Activated CD4-positive, alpha-beta T cell treated with anti-CD3 and anti-CD28 coated beads, Interleukin-2, amount 10 ng/mL, durations not matched to agents 24 days and 14 days (primary cell): ENCODE measurements around the gene CNTN5. TPM values are rescaled to one million over a fixed set of nuclear protein-coding genes. Genes with fewer than 3 reads are reported as not detected.

ENCODE experiments used
- DNase-seq: peaks from one replicate; pipeline ENCODE4 v3.0.0; 2022
- H3K27ac Mint-ChIP-seq: one replicate; pipeline ENCODE4 v1.8.0; 2022; ENCODE audit warnings: mild to moderate bottlenecking, mixed read lengths
- H3K27me3 Mint-ChIP-seq: one replicate; pipeline ENCODE4 v1.8.0; 2022; ENCODE audit warnings: mixed read lengths
- H3K36me3 Mint-ChIP-seq: one replicate; pipeline ENCODE4 v1.8.0; 2022; ENCODE audit warnings: low read depth, mild to moderate bottlenecking, mixed read lengths
- H3K4me1 Mint-ChIP-seq: one replicate; pipeline ENCODE4 v1.8.0; 2021; ENCODE audit warnings: mixed read lengths
- H3K4me3 Mint-ChIP-seq: one replicate; pipeline ENCODE4 v1.8.0; 2022; ENCODE audit warnings: mild to moderate bottlenecking, moderate library complexity, mixed read lengths
- H3K9me3 Mint-ChIP-seq: one replicate; pipeline ENCODE4 v1.8.0; 2021; ENCODE audit warnings: mixed read lengths
- intact Hi-C: fragments of 100-400 bp; cut with micrococcal nuclease; formaldehyde crosslinking; loops from one replicate; pipeline ENCODE4 v1.15.1; 2023
- total RNA-seq: library from RNA; stranded (reverse); gene quantifications from 2 replicates; pipeline ENCODE4 v1.2.3, GENCODE V29; 2022

The CNTN5 gene
- total RNA-seq, 1 donor from 2014 or later = not detected

DNA sequence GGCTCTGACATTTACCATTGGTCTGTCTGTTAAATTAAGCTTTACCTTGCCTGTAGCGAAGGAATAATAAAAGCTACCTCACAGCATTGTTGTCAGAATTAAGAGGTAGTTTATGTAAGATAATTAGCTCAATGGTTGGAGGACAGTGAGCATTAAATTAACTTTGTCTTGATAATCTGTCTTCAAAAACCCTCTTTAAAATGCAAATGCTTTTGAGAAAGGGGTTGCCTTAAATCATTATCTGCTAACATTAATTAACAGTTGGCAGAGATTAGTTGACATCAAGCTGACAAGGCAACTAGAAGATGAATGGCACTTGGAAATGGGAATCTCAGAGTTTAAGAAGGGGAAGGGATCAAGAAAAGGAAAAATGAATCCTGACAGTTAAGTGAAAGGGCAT lies 905.2 kb downstream of the CNTN5 start:
- no peak for DNase-seq
- Mint-ChIP-seq H3K4me3 (no peak overlapping the region), H3K9me3 (peaks cover 15% of the 10 kb centered on the region), H3K27me3 (no peaks in the 10 kb centered on the region), H3K36me3 (no peaks in the 10 kb centered on the region), H3K4me1 (no peaks in the 10 kb centered on the region), H3K27ac (no peak overlapping the region)
- intact Hi-C loops = no loop called here

GRCh38 chr11:99932684-99933083 lies 911.9 kb downstream of the CNTN5 start:
- H3K4me1 Mint-ChIP-seq = no peaks in the 10 kb centered on the region
- no peak overlapping the region for H3K4me3 Mint-ChIP-seq

DNA sequence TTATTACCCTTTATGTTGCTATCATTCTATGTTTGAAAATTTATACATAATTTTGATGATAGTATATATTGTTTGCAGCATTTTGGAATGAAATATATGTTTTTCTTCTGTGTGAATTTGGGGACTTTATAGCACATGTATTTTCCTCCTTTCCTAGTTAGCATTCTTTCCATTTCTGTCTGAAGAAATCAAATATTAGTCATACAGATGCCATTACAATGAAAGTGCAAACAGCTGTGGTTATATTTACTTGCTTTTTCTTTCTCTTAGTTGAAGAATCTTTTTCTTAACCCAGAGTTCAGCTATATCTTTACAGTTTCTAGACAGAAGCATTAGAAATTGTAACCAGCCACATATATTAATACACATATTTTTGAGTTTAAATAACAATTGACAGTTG lies 913.3 kb downstream of the CNTN5 start:
- Mint-ChIP-seq H3K36me3 (no peaks in the 10 kb centered on the region), H3K27me3 (no peaks in the 10 kb centered on the region), H3K4me1 (no peaks in the 10 kb centered on the region), H3K27ac (no peak overlapping the region), H3K4me3 (no peak overlapping the region), H3K9me3 (peaks cover 9% of the 10 kb centered on the region)
- intact Hi-C loops = no loop called here
- no peak for DNase-seq

More at GRCh38 chr11:99932684-99933083, 911.9 kb downstream of the CNTN5 start:
- Mint-ChIP-seq H3K27ac (no peak overlapping the region), H3K9me3 (peaks cover 13% of the 10 kb centered on the region), H3K36me3 (no peaks in the 10 kb centered on the region), H3K27me3 (no peaks in the 10 kb centered on the region)
- intact Hi-C loops = no loop called here
- no peak for DNase-seq

DNA sequence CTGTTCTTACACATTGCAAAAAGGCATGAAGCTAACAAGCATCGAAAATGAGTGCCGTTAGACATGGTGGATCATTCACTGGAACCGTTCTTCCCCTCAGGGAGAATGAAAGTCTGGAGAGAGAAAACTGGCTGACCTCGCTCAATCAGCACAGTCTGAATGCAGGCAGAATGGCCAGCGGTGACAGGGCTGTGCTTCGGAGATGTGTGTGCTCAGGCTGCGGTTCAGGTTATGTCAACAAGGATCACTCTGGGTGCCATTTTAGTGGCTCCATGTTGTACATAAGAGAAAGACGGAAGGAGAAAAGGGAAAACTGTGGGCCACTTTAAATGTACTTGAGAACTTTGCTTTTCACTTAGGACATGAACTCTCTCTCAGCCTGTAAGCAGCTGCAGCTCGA lies 916.6 kb downstream of the CNTN5 start:
- H3K27ac Mint-ChIP-seq = no peak overlapping the region
- intact Hi-C loops = no loop called here
- H3K4me1 Mint-ChIP-seq = no peaks in the 10 kb centered on the region
- H3K4me3 Mint-ChIP-seq = no peak overlapping the region
- H3K36me3 Mint-ChIP-seq = no peaks in the 10 kb centered on the region
- H3K9me3 Mint-ChIP-seq = no peaks in the 10 kb centered on the region
- DNase-seq = no peak
- H3K27me3 Mint-ChIP-seq = no peaks in the 10 kb centered on the region

DNA sequence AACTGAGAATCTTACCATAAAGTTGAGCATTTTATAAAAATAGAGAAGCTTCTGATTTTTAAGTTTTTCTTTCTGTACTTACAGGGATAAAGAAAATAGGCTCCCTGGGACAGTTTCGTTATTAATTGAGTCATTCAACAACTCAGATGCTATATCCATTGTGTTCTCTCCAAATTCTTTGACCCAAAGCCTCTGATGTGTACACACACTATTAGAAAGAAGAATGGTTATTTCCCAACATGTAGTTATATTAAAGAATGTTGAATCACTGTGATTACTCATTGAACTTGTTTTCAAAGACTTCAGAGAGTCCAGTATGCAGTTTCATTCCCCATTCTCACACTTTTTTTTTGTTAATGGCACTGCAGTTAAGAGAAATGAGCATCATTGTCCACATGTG lies 932.1 kb downstream of the CNTN5 start:
- intact Hi-C loops = no loop called here
- no peak overlapping the region for H3K4me3 Mint-ChIP-seq
- no peaks in the 10 kb centered on the region for H3K4me1 Mint-ChIP-seq
- DNase-seq = no peak
- no peaks in the 10 kb centered on the region for H3K9me3 Mint-ChIP-seq
- H3K27ac Mint-ChIP-seq = no peak overlapping the region
- H3K36me3 Mint-ChIP-seq = no peaks in the 10 kb centered on the region
- no peaks in the 10 kb centered on the region for H3K27me3 Mint-ChIP-seq

DNA sequence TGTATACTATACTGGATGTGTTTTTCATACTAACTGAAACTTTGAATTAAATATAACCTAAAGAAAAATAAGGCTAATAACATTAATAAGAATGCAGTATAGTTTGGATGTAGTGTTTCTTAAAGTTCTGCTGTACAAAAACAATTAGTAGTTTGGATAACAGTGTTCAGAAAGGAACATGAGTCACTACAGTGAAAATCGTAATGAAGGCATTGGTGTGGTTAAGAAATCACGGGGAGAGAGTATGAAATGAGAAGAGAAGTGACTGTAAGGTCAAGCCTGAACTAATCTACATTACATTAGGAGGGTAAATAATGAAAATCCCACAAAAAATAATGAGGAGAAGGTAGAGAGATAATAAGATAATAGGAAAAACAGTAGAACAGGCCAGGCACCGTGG lies 939.8 kb downstream of the CNTN5 start:
- Mint-ChIP-seq H3K4me3 (no peak overlapping the region), H3K27me3 (no peaks in the 10 kb centered on the region), H3K27ac (no peak overlapping the region), H3K9me3 (peaks cover 9% of the 10 kb centered on the region), H3K4me1 (no peaks in the 10 kb centered on the region), H3K36me3 (no peaks in the 10 kb centered on the region)
- intact Hi-C loops = no loop called here
- no peak for DNase-seq

- no peaks in the 10 kb centered on the region for H3K27me3 Mint-ChIP-seq
- DNase-seq = no peak
- H3K27ac Mint-ChIP-seq = no peak overlapping the region
- H3K36me3 Mint-ChIP-seq = no peaks in the 10 kb centered on the region
- H3K4me1 Mint-ChIP-seq = no peaks in the 10 kb centered on the region
- H3K4me3 Mint-ChIP-seq = no peak overlapping the region
- peaks cover 20% of the 10 kb centered on the region for H3K9me3 Mint-ChIP-seq
- intact Hi-C loops = no loop called here
These were observed 947.6 kb downstream of the CNTN5 start for GRCh38 chr11:99968336-99968735.

GRCh38 chr11:99973993-99974392 lies 953.2 kb downstream of the CNTN5 start:
- H3K4me3 Mint-ChIP-seq = no peak overlapping the region
- H3K9me3 Mint-ChIP-seq = peaks cover 4% of the 10 kb centered on the region
- no peaks in the 10 kb centered on the region for H3K27me3 Mint-ChIP-seq
- H3K27ac Mint-ChIP-seq = no peak overlapping the region
- no peak for DNase-seq
- H3K36me3 Mint-ChIP-seq = no peaks in the 10 kb centered on the region
- intact Hi-C loops = no loop called here
- H3K4me1 Mint-ChIP-seq = no peaks in the 10 kb centered on the region

DNA sequence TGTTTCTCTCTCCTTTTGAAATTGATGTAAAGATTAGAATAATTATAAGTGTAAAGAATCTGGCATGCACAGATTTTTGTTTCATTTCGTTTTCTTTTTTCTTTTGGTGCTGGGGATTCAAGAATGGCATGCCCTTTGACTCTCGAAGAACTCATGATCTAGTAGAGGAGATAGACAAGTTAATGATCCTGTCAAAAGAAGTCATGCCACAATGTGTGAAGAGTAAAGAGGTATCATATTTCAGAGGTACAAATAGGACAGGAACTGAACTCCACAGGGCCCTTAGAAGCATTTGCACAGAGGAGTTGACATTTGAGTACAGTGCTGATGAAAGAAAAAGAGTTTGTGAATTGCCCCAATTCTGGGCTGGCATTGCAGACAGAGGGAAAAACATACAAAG lies 958.3 kb downstream of the CNTN5 start:
- peaks cover 4% of the 10 kb centered on the region for H3K9me3 Mint-ChIP-seq
- intact Hi-C loops = no loop called here
- no peak overlapping the region for H3K27ac Mint-ChIP-seq
- H3K27me3 Mint-ChIP-seq = no peaks in the 10 kb centered on the region
- no peak for DNase-seq
- H3K36me3 Mint-ChIP-seq = no peaks in the 10 kb centered on the region
- H3K4me1 Mint-ChIP-seq = no peaks in the 10 kb centered on the region
- no peak overlapping the region for H3K4me3 Mint-ChIP-seq

DNA sequence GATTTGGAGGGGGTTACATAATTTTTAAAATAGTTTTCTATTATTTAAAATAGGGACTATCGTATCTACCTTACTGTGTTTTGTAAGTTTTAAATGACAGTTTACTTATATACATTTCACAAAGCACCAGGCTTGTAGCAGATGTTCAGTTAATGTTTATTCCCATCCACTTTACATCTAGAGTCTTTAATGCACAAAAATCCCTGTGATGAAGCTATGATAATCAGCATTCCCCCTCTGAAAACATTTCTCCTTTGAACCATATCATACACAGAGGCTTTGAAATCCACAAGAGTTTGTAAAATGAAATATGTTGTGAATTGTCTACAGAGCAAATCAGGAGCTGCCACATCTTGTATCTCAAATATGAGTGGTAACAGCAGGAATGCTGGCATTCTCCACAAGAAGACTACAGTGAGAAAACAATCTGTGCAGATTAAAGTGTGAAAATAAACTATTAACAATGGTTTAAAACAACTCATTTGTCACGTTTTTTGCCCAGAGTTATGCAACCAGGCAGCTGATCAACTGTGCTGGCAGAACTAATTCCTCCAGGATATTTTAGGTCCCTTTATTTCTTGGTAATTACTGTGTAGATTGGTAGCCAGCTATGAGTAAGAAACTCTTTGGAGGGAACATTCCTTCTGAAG lies 967.2 kb downstream of the CNTN5 start:
- Mint-ChIP-seq H3K9me3 (no peaks in the 10 kb centered on the region), H3K4me3 (no peak overlapping the region), H3K27me3 (no peaks in the 10 kb centered on the region), H3K27ac (no peak overlapping the region), H3K4me1 (no peaks in the 10 kb centered on the region), H3K36me3 (no peaks in the 10 kb centered on the region)
- intact Hi-C loops = no loop called here
- DNase-seq = no peak

DNA sequence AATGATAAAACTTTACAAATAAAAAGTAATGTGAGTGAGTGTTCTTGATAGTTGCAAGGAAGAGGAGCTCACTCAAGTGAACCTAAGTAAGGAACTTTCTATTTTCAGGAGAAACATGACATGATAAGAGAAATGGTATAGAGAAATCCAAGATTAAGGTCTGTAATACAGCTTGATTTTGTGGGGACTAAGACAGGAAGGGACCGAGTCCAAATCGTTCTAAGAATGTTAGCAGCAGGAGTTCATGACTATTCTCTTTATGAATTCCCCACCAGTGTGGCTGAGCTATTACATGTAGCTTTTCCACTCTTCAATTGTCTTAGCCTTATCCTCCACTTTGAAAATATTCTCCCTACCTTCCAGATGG lies 967.7 kb downstream of the CNTN5 start:
- H3K27me3 Mint-ChIP-seq = no peaks in the 10 kb centered on the region
- intact Hi-C loops = no loop called here
- no peaks in the 10 kb centered on the region for H3K4me1 Mint-ChIP-seq
- DNase-seq = no peak
- no peaks in the 10 kb centered on the region for H3K36me3 Mint-ChIP-seq
- H3K27ac Mint-ChIP-seq = no peak overlapping the region
- H3K9me3 Mint-ChIP-seq = no peaks in the 10 kb centered on the region
- H3K4me3 Mint-ChIP-seq = no peak overlapping the region

DNA sequence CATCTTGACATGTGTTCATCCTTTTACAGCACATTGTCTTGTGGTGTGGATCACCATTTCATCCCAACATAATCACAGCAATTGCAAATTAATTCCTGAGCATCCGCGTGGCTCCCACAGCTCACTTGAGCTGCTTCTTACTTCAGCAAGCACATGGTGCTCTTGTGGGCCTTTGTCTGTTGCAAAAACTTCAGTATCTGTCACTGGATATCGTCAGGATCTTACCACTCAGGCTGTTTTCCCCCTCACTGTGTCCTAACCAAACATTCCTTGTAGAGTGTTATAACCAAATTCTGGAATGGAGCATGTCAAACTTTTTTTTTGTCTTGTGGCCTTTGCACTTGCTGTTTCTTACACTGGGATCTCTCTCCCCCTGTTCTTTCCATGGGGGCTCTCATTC lies 983.2 kb downstream of the CNTN5 start:
- intact Hi-C loops = no loop called here
- no peak for DNase-seq
- no peaks in the 10 kb centered on the region for H3K4me1 Mint-ChIP-seq
- H3K36me3 Mint-ChIP-seq = no peaks in the 10 kb centered on the region
- no peak overlapping the region for H3K27ac Mint-ChIP-seq
- H3K9me3 Mint-ChIP-seq = peaks cover 4% of the 10 kb centered on the region
- no peak overlapping the region for H3K4me3 Mint-ChIP-seq
- H3K27me3 Mint-ChIP-seq = no peaks in the 10 kb centered on the region

DNA sequence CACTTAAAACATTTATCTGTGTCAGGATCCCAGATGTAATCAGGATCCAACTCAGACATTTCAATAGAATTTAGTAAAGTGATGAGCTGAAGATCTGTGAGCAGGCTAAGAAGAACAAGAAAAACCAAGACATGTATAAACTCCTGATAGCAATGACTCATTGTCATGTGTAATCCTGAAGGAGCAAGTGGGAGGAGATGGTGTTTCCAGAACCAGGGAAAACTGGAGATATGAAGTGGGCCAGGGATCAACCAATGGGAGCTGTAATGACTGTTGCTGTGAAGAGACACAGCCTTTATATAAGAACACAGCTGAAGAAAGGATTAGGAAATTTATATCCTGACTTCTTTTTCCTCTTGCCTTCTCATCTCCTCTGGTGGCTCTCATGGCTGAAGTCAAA lies 983.8 kb downstream of the CNTN5 start:
- intact Hi-C loops = no loop called here
- H3K9me3 Mint-ChIP-seq = peaks cover 4% of the 10 kb centered on the region
- no peaks in the 10 kb centered on the region for H3K36me3 Mint-ChIP-seq

GRCh38 chr11:100008417-100008816 lies 987.7 kb downstream of the CNTN5 start:
- DNase-seq = no peak
- Mint-ChIP-seq H3K4me3 (no peak overlapping the region), H3K36me3 (no peaks in the 10 kb centered on the region), H3K27ac (no peak overlapping the region), H3K4me1 (no peaks in the 10 kb centered on the region), H3K9me3 (peaks cover 4% of the 10 kb centered on the region), H3K27me3 (no peaks in the 10 kb centered on the region)
- intact Hi-C loops = no loop called here

More for the DNA sequence above, 983.8 kb downstream of the CNTN5 start:
- Mint-ChIP-seq H3K27ac (no peak overlapping the region), H3K4me1 (no peaks in the 10 kb centered on the region), H3K4me3 (no peak overlapping the region), H3K27me3 (no peaks in the 10 kb centered on the region)
- no peak for DNase-seq

DNA sequence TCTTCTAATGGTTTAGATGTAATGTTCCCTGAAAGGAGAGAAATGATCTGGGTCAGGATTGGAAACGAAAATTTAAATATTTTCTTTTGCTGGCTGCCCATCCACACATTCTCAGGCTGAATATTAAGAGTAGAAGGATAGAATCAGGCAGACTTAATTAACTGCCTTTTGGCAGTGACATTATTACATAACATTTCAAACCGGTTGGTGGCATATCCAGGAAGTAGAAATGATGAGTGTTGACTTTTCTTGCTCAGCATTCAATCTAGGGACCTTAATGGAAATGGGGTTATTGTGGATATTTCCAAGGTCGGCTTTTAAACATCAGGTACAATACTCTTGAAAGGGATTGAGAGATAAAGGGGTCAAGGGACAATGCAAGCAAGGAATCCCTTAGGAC lies 989.0 kb downstream of the CNTN5 start:
- Mint-ChIP-seq H3K36me3 (no peaks in the 10 kb centered on the region), H3K27ac (no peak overlapping the region), H3K4me3 (no peak overlapping the region), H3K9me3 (no peaks in the 10 kb centered on the region), H3K4me1 (no peaks in the 10 kb centered on the region), H3K27me3 (no peaks in the 10 kb centered on the region)
- no peak for DNase-seq
- intact Hi-C loops = no loop called here
